Effector CD8-positive, alpha-beta T cell (primary cell): ENCODE results near the gene NPB.

Experiments used
- DNase-seq: peaks from one replicate; lab custom pipeline; 2025; lab: John Stamatoyannopoulos, UW
- total RNA-seq, 4 experiments: gene quantifications; one replicate each; lab custom pipeline; 2026; lab: John Stamatoyannopoulos, UW

NPB gene
- 0 to 0.58 (median 0.23) reads per million in 4 experiments for total RNA-seq

GRCh38 chr17:81902023-81902652 is at the start of gene NPB:
Gene NPB, plus strand, starts transcription at chr17:81902238. Its CDS starts 40 bp downstream, at chr17:81902278.
- DNase-seq = no peak

- DNase-seq = no peak
These were observed 46.9 kb upstream of the NPB start for GRCh38 chr17:81854974-81855774.

DNA sequence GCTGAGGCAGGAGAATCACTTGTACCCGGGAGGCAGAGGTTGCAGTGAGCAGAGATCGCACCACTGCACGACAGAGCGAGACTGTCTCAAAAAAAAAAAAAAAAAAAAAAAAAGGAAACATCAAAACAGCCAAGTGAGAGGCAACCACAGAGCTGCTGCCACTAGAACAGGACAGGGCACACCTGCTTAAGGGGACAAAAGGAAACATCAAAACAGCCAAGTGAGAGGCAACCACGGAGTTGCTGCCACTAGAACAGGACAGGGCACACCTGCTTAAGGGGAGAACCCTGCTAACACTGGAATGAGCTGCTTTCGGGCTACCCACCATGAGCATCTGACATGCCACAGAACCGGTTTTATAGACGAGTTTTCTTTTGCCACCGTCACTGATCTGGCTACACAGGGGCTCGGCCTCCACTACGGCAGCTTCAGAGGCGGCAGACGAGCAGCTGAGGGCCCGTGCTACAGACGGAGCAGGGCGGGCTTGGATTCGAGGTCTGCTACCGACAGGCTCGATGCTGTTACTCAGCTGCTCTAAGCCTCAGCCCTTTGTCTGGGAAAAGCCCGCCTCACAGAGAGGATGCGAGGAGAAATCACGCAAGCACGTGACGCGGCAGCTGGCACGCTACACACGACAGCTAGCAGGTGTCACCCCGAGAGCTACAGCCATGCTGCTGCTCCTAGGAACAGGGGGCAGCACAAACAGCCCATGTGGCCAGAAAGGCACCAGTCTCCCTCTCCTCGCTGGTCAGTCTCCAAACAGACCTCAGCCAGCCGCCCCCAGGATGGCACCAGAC is 43.7 kb upstream of the NPB start:
- no peak for DNase-seq

GRCh38 chr17:81858967-81859905 is 42.8 kb upstream of the NPB start:
- no peak for DNase-seq

DNA sequence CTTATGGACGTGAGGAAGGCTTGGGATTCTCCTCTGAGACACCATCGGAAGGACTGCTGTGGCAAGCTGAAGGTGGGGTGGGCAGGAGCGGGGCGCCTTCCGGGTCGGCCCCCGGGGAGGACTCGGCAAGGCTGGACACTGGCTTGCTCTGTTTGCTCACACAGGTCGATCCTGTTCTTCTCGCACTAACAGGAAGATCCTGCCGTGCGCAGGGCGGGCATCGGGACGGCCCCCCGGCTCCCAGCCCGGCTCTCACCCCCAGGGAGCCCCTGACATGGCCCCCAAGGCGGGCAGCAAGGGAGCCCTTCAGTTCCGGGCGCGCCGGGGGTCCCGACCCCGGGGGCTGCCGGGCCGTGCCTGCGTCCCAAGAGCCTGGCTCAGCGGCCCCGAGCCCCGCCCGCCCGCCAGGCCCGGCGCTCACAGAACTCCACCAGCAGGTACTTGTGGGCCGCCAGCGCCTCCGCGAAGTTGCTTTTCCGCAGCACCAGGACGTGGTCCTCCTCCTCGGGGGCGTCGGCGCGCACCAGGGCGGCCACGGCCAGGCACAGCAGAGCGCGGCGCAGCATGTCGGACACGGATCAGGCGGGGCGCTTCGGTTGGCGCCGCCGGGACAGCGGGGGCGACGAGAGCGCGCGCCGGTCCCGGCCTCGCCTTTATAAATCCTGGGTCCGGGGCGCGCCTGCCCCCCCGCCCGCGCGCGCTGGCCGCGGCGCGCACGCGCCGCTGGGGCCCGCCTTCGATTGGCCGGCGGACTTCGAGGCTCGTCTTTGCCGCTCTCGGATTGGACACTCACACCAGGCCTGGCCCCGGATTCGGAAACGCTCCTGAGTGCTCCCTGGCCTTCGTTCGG is 41.9 kb upstream of the NPB start, which contains the start of gene P4HB:
P4HB (minus strand) TSS at position 630 of the 850 bp plus-strand sequence; CDS start at position 566, 64 bp downstream.
- no peak for DNase-seq

DNA sequence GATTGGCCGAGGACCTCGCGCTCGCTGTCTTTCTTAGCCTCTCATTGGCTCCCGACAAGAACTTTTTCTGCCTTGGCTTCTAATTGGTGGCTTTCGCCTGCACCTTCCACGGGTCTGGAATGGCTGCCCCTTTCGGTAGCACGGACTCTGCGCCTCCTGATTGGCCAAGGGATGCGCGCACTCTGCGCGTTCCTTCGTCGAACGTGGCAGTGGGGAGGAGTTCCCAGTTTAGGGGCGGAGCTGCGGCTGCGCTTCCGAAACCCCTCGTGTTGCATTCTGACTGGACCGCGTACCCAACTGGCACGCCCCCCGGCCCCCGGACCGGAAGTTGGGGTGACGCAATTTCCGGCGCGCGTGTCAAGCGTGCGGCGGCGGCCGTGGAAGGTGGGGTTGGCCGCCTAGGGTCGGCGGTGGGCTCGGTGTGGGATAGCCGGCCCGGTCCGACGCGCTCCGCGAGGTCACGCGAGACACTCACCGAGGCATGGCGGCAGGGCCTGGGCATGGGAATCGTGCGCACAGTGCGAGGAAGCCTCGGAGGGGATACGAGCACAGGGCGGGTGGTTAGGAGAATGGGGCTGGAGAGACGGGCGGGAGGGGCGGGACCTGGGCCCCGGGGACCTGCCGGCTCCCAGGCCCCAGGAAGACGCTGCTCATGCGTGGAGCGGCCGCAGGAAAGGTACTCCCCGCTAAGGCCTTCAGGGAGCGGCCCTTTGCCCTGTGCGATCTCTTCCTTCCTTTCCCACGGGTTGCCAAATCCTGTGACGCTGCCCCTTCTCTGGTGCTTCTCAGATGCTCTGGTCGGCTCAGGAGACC is 41.1 kb upstream of the NPB start:
- DNase-seq = peak; percentile 99

GRCh38 chr17:81863123-81863675 is 38.8 kb upstream of the NPB start:
- DNase-seq = no peak

GRCh38 chr17:81863833-81864768 is 37.9 kb upstream of the NPB start:
- no peak for DNase-seq

DNA sequence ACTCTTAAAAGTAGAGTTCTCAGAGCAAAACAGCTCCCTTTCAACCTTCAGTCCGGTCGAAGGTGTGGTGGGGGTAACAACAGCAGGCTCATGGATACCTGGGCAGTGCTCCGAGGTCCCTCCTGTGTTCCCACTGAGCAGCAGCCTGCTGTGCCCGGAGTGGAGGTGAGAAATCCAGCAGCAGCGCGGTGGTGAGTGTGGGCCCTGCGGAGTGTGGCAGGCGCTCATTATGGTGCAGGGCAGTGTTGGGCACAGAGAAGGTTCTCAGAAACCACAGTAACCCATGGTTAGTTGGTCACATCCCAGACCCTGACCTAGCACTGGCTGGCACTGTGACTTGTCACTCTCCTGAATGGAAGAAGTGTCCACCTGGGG is 36.7 kb upstream of the NPB start:
- no peak for DNase-seq

- no peak for DNase-seq
These were observed 36.2 kb upstream of the NPB start for GRCh38 chr17:81865733-81866439.

DNA sequence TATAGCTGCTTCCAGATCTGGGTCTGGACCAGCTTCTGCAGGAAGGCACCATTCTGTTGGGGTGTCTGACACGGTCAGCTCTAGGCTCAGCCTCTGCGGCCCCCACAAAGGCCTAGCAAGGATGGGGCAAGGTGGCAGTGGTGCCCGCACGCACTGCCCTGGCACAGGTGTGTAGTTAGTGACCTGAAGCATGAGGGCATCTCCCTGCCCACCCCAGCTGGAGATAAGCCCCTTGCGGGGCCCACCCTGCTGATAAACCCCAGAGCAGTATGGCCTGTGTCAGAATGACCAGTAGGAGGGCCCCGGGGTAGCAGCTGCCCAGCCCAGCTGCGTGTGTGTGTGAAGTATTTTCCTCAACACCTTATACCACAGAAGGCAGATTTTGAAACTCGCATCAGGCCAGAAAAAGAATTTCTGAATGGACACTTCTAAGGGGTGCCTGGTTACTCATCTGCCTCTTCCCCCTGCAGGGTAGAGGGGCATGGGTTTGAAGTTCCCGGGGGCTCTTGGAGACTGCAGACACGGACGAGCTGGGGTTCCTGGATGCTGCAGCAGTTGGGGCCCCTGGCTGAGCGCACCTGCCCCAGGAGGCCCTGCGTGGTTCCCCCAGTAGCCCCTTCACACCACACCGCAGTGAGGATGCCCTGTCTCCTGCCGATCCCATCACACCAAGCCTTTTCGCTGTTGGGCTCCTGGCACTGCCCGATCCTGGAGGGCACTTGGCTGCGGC is 35.4 kb upstream of the NPB start:
- no peak for DNase-seq

DNA sequence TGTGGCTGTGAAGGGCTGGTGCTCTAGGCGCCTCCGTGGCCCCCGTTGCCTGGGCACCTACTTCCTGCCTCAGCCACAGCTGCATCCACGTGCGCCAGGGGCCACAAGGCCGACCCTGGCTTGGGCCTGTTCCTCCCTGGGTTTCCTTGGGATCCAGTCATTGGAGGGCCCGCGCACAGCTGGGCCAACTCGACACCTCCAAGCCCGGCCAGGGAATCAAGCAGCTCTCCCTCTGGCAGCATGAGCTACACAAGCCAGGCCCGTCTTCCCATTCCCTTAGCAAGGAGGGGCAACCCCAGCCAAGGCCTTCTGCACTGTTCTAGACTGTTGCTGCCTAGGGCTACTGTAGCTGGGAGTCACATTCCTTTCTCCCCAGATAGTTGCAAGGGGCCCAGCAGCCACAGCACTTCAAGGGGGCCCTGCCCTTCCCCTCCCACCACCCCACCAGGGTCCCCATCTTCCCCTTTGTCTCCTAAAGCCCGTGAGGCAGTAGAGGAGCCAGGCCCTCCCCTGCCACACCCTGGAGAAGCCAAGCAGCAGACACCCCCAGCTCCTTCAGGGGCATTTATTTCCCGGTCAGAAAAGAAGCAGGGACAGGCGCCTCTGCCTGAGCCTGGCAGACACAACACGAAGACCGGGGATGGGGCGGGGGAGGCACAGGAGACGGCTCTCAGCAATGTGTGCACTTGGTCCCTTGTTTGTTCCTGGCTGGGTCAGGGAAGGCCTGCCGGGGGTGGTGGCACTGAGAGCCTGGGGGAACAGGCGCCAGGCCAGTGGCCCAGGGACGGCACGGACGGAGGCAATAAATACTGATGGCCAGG is 34.7 kb upstream of the NPB start:
- DNase-seq = no peak

- no peak for DNase-seq
These were observed 33.9 kb upstream of the NPB start for GRCh38 chr17:81867991-81868673.

DNA sequence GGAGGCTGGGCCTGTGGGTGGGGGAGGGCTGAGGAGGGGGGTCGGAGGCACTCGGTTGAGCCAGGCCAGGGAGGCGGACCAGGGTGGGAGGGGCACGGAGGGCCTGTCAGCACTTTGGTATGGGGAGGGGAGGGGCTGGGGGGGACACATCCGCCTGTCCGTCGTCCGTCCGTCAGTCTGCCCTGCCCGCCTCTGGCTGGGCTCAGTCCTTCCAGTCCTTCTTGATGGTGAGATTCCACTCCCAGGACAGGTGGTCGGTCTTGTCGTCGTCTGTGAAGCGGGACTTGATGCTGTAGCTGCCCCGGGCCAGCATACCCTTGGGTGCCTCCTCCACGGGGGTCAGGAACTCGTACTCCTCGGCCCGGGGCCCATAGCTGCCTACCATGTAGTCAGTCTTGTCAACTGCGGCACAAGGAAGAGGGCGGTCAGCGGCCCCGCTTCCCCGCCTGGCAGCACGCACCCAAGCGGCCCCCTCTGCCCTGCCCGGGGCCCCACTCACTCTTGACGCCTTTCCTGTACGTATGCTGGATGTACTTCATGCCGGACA is 33.3 kb upstream of the NPB start:
- no peak for DNase-seq
